Endothelial cell of umbilical vein (primary cell): ENCODE results near the gene MYT1. TPM values are rescaled to one million over a fixed set of nuclear protein-coding genes. Genes with fewer than 3 reads are reported as not detected.

Source experiments
- BruUV-seq: library from RNA; stranded (reverse); fragments of 400-500 nt; replicated peaks from 2 replicates; lab custom pipeline; 2021; lab: Mats Ljungman, UMichigan
- CTCF ChIA-PET: fragments of 300-600, 350-600 bp; sonication (Branson Sonifier 250); formaldehyde crosslinking; loops from one replicate; lab custom pipeline; 2021; ENCODE audit warnings: antibody characterized with exemption, inconsistent platforms; lab: Charles Lee
- POLR2A ChIA-PET: fragments of 300-600, 350-600 bp; sonication (Branson Sonifier 250); formaldehyde crosslinking; loops from one replicate; lab custom pipeline; 2021; ENCODE audit warnings: antibody characterized with exemption, inconsistent platforms; lab: Charles Lee
- DNase-seq: peaks from one replicate; pipeline ENCODE4 v3.0.0-alpha.2; 2011; ENCODE audit warnings: low read depth, low spot score
- FAIRE-seq: peaks from 2 replicates; lab custom pipeline; 2011; peaks lifted over from hg19 to GRCh38; lab: Jason Lieb, UNC
- H2AFZ ChIP-seq: 2 replicates; pipeline ENCODE4 v1.6.0; 2012; ENCODE audit warnings: low read depth, low read length, control low read depth, inconsistent platforms
- H3K27ac ChIP-seq: 2 replicates; pipeline ENCODE4 v1.5.1; 2011; ENCODE audit warnings: low read depth, mild to moderate bottlenecking, control low read depth, low read length, moderate library complexity; ENCODE audit not compliant: insufficient read depth
- H3K27me3 ChIP-seq, 2 experiments: 2 replicates each; pipeline versions ENCODE4 v1.6.0 to v1.6.1; 2011; ENCODE audit warnings: low read length in 2 of 2, mixed read lengths in 1 of 2; ENCODE audit not compliant: control insufficient read depth in 2 of 2, insufficient read depth in 2 of 2
- H3K36me3 ChIP-seq, 2 experiments: 2 replicates in 1 of 2; 3 replicates in 1 of 2; pipeline ENCODE4 v1.5.1; 2011; ENCODE audit warnings: low read length in 2 of 2, mild to moderate bottlenecking in 1 of 2, moderate library complexity in 1 of 2; ENCODE audit not compliant: control insufficient read depth in 2 of 2, insufficient read depth in 2 of 2; ENCODE audit errors: extremely low read depth in 1 of 2
- H3K4me1 ChIP-seq: 3 replicates; pipeline ENCODE4 v1.5.1; 2011; ENCODE audit warnings: mild to moderate bottlenecking, low read length; ENCODE audit not compliant: control insufficient read depth, insufficient read depth; ENCODE audit errors: extremely low read depth
- H3K4me2 ChIP-seq: 2 replicates; pipeline ENCODE4 v1.6.1; 2011; ENCODE audit warnings: low read length, control low read depth, mixed read lengths; ENCODE audit not compliant: insufficient read depth
- H3K4me3 ChIP-seq, 3 experiments: fragments of 200-600 bp in 1 of 3; sonication (generic), shearing (Covaris generic) in 1 of 3; replicated peaks in 1 of 3; 2 replicates each; pipeline ENCODE4 v1.5.1; 2011 to 2016; ENCODE audit warnings: control low read depth in 3 of 3, low read length in 3 of 3, mild to moderate bottlenecking in 2 of 3, inconsistent platforms in 1 of 3, low read depth in 1 of 3, moderate library complexity in 1 of 3; ENCODE audit not compliant: insufficient read depth in 1 of 3
- H3K79me2 ChIP-seq: 2 replicates; pipeline ENCODE4 v1.6.0; 2012; ENCODE audit warnings: low read length, inconsistent platforms; ENCODE audit not compliant: control insufficient read depth, insufficient read depth
- H3K9ac ChIP-seq: replicated peaks from 2 replicates; pipeline ENCODE3; 2011; ENCODE audit warnings: low read length, control low read depth; ENCODE audit not compliant: insufficient read depth; ENCODE audit errors: extremely low read depth
- H3K9me1 ChIP-seq: replicated peaks from 3 replicates; pipeline ENCODE4 v1.6.0; 2011; ENCODE audit warnings: mild to moderate bottlenecking, low read length; ENCODE audit not compliant: control insufficient read depth, insufficient read depth; ENCODE audit errors: extremely low read depth
- H3K9me3 ChIP-seq: replicated peaks from 2 replicates; pipeline ENCODE4 v1.5.1; 2012; ENCODE audit warnings: low read length, inconsistent platforms; ENCODE audit not compliant: control insufficient read depth, insufficient read depth
- H4K20me1 ChIP-seq: replicated peaks from 2 replicates; pipeline ENCODE3; 2011; ENCODE audit warnings: mild to moderate bottlenecking, low read length; ENCODE audit not compliant: control insufficient read depth, insufficient read depth; ENCODE audit errors: extremely low read depth
- CTCF ChIP-seq, 2 donors: IDR thresholded peaks; 1 replicate in 1 of 2; 2 replicates in 1 of 2; pipeline ENCODE4 v1.5.1; 2011; ENCODE audit warnings: low read length in 2 of 2, mild to moderate bottlenecking in 2 of 2, moderate library complexity in 2 of 2, control low read depth in 1 of 2, inconsistent platforms in 1 of 2, low read depth in 1 of 2; ENCODE audit not compliant: insufficient read depth in 1 of 2; ENCODE audit errors: extremely low read depth in 1 of 2
- EZH2 ChIP-seq: IDR thresholded peaks from 2 replicates; pipeline ENCODE4 v1.6.1; 2012; ENCODE audit warnings: borderline replicate concordance, low read depth, mild to moderate bottlenecking, moderate library complexity, low read length, inconsistent platforms; ENCODE audit not compliant: severe bottlenecking
- FOS ChIP-seq: IDR thresholded peaks from 2 replicates; pipeline ENCODE4 v1.6.1; 2011; ENCODE audit warnings: mild to moderate bottlenecking, low read length, moderate library complexity, borderline replicate concordance; ENCODE audit not compliant: insufficient read depth
- GATA2 ChIP-seq: IDR thresholded peaks from 2 replicates; pipeline ENCODE4 v1.7.0; 2011; ENCODE audit warnings: low read depth, mild to moderate bottlenecking, moderate library complexity, mixed read lengths, low read length; ENCODE audit not compliant: insufficient read length, insufficient read depth
- JUN ChIP-seq: IDR thresholded peaks from 2 replicates; pipeline ENCODE4 v1.6.1; 2011; ENCODE audit warnings: borderline replicate concordance, low read depth; ENCODE audit not compliant: insufficient read length, insufficient read depth
- MAX ChIP-seq: IDR thresholded peaks from 2 replicates; pipeline ENCODE4 v1.6.1; 2011; ENCODE audit not compliant: insufficient read depth, insufficient read length
- MYC ChIP-seq: IDR thresholded peaks from one replicate; pipeline ENCODE4 v1.6.1; 2011; ENCODE audit warnings: mild to moderate bottlenecking, low read depth, low read length
- POLR2A ChIP-seq: IDR thresholded peaks from 2 replicates; pipeline ENCODE4 v1.6.1; 2012; ENCODE audit warnings: low read depth, mild to moderate bottlenecking, control low read depth, low read length
- POLR2AphosphoS5 ChIP-seq: IDR thresholded peaks from 2 replicates; pipeline ENCODE4 v1.6.1; 2012; ENCODE audit warnings: low read depth, mild to moderate bottlenecking, control low read depth, low read length, moderate library complexity; ENCODE audit not compliant: insufficient read depth
- dilution Hi-C: fragments of 300-500 bp; cut with MboI; formaldehyde crosslinking; loops from one replicate; pipeline ENCODE4 v1.15.0; 2019; ENCODE audit warnings: low sequenced_read_pairs; ENCODE audit not compliant: extremely low pct_ligation_motif_present
- intact Hi-C: fragments of 100-400 bp; cut with micrococcal nuclease; formaldehyde crosslinking; loops from one replicate; pipeline ENCODE4 v1.10.0; 2022
- polyA plus RNA-seq, 4 experiments: library from polyadenylated mRNA; depleted of rRNA in 3 of 4; stranded (reverse) in 3 of 4; unstranded in 1 of 4; fragments of >200 nt; gene quantifications; 2 replicates each; pipeline versions ENCODE4 v1.2.1 to v1.2.3, GENCODE V29; 2011 to 2012; ENCODE audit warnings: missing spikeins in 1 of 4
- total RNA-seq: library from RNA; stranded (reverse); gene quantifications from 2 replicates; pipeline ENCODE4 v1.2.3, GENCODE V29; 2021

The MYT1 gene
- total and polyA plus RNA-seq, 2 donors (not counting 3 experiments of a cell fraction or from before 2014, with no cell fraction given) = not detected

GRCh38 chr20:64239449-64240242 lies 75.4 kb downstream of the MYT1 start:
- Histone ChIP-seq H3K4me2 (no peak overlapping the region), H4K20me1 (no peaks in the 10 kb centered on the region), H3K9me1 (no peaks in the 10 kb centered on the region), H3K9me3 (no peaks in the 10 kb centered on the region), H3K27me3 (no peaks in the 10 kb centered on the region), H2AFZ (no peak overlapping the region), H3K9ac (no peak overlapping the region), H3K4me3 (no peak overlapping the region), H3K27ac (no peak overlapping the region), H3K79me2 (no peaks in the 10 kb centered on the region), H3K4me1 (no peaks in the 10 kb centered on the region), H3K36me3 (no peaks in the 10 kb centered on the region)
- TF ChIP-seq MYC (no peak), EZH2 (no peak), POLR2AphosphoS5 (no peak), GATA2 (no peak), POLR2A (no peak), CTCF (IDR thresholded peaks at IDR 0.05; ENCODE audit: extremely low read depth in 1 of 2, insufficient read depth in 1 of 2, low read depth in 1 of 2, low read length in 2 of 2) (no peak), JUN (no peak), MAX (no peak), FOS (no peak)
- ChIA-PET CTCF (no interaction called here), POLR2A (no interaction called here)
- dilution Hi-C loops (no loop called here), intact Hi-C loops (no loop called here)
- BruUV-seq = no TSS peak
- FAIRE-seq (no peak), DNase-seq (no peak)
